CD4-positive, alpha-beta T cell treated with Interleukin-17A for 1 hour (primary cell): Measurements from ENCODE around the gene TBX10.
"Not testable (repeated sequence)": the region's sequence is repeated elsewhere in the genome, so short reads cannot be mapped to it uniquely, and the experiment has no call there.

Experiments
- DNase-seq: peaks from one replicate; pipeline ENCODE4 v3.0.0-alpha.2; 2020

Gene TBX10

DNA sequence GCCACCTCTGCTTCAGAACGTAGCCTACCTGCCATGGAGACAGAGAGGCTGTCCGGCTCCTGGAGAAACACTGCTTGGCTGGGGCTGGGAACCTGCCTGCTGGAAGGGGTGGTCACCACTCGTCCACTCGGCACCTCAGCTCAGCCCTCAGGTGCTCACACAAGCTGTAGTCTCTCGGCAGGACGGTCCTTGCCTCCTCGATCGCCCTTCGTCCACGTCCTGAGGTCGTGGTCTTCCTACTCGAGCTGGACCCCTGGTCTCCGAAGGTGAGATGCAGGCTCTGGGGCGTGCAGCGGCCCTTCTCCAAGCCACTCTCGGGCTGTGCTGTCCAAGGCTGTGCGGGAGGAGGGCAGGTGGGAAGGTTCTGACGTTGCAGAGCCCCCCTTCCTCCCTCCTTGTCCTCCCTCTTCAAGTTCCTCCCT, at the start of gene TBX10:
Gene TBX10, minus strand, starts transcription at position 326 of the 422 bp plus-strand sequence. Its CDS starts 291 bp downstream, at position 35.
- DNase-seq: no peak

DNA sequence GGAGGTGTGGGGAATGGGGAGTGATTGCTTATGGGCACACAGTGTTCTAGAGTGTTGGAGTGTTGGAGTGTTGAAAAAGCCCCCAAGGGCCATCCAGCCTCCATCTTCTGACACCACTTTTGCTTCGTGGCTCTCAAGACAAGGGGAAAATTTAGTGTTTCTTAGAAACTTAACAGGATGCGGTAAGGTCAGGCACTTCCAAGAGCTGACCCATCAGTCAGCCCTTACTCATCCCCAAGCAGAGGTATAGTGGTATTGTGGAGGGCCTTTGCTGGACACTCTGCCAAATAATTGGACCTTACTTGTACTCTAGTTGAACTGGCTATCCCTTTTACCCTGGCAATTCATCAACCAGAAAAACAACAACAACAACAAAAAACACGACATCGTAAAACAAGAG, 49.6 kb upstream of the TBX10 start:
- DNase-seq: no peak

DNA sequence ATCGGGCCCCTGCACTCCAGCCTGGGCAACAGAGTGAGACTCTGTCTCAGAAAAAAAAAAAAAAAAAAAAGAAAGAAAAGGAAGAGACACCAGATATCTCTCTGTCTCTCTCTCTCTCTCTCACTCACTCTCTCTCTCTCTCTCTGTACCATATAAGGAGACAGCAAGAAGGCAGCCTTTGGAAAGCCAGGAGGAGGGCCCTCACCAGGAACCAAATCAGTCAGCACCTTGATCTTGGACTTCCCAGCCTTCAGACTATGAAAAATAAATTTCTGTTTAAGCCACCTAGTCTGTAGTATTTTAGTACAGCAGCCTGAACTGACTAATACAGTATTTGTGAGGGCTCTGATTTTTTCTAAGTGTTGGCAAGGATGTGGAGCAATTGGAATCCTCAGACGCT, 48.4 kb upstream of the TBX10 start:
- no peak for DNase-seq

DNA sequence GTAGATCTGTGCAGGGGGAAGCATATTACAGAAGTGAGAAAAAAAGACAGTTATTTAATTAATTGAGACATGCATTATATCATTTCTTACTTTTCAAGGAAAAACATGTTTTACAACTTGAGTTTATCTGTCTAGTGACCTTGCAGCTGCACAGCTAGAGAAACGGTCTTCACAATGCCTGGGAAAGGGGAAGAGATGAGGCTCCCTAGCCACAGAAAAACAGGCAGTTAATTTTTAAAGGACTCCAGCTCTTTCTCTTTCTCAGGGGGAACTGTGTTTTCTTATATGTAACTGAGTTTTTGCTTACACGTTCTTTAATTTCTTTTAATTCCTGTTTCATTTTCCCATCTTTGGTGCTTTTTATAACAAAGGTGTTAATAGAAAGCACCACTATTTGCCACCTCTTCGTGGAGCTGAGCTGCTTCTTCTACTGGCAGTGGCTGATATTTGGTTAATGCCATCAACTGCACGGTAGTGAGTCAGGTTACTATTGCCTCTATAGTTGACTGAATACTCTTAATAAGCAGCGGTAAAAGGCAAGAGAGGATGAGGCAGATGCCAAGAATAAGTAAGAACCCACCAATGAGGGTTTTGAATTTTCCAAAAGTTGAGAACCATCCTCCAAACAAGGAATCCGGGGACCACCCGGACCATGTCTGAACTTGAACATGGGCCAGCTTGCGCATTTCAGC, 46.2 kb upstream of the TBX10 start:
- DNase-seq: not testable (repeated sequence)

DNA sequence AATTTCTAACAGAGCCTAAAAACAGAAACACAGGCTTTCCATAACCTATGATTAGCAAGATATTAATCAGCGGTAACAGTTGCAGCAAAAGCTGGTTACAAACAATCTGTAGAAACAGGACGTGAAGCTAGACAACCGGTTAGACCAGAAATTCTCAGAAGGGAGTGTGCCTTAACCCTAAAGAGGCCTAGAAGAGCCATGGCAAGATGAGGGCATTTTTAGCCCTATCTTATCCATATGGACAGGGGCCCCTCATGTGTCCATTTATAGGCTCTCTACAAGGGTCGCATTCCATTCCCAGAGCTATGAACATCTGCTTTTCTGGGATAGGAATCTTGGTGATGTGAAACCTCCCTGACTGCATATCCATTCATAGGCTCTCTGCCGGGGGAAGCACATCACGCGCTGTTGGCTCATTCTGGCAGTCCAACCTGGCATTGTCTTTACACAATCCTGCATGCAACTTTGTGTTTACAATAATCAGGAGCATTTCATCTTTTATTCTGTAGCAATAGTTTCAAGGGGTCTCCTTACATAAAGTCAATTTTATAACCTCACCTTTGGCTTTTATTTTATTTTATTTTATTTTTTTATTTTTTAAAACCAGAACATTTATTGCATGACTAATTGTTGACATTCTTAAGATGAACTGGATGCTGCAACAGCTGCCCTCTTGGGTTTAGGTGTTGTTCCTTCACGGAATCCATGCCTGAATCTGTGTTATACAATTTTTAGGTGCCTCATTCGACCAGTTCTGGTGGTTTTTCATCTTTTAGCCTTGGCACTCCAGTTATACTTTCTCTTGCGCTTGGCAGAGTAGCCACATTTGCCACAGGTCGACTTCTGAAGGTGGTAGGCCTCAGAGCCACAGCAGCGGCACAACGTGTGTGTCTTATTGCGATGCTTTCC, 42.8 kb upstream of the TBX10 start:
- not testable (repeated sequence) for DNase-seq

DNA sequence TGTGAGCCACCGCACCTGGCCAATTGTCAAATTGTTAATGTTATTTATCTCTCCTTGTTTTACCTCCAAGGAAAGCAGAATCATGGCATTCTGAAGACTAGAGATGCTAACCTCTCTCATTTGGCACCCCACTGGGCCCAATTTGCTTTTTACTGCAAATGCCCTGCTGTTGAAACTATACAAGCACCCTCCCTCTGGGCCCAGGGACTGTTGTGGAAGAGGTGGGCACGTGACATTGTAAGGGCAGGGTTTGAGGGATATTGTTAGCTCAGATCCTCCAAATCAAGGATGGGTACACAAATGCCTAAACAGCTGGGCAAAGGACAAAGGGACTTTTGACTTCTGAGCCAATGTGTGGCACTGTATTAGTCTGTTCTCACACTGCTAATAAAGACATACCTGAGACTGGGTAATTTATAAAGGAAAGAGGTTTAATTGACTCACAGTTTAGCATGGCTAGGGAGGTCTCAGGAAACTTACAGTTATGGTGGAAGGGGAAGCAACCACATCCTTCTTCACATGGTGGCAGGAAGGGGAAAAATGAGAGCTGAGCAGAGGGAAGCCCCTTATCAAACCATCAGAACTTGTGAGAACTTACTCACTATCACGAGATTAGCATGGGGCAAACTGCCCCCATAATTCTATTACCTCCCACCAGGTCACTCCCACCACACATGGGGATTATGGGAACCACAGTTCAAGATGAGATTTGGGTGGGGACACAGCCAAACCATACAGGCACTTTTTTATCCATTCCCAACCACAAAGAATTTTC, 41.3 kb upstream of the TBX10 start:
- DNase-seq: no peak

DNA sequence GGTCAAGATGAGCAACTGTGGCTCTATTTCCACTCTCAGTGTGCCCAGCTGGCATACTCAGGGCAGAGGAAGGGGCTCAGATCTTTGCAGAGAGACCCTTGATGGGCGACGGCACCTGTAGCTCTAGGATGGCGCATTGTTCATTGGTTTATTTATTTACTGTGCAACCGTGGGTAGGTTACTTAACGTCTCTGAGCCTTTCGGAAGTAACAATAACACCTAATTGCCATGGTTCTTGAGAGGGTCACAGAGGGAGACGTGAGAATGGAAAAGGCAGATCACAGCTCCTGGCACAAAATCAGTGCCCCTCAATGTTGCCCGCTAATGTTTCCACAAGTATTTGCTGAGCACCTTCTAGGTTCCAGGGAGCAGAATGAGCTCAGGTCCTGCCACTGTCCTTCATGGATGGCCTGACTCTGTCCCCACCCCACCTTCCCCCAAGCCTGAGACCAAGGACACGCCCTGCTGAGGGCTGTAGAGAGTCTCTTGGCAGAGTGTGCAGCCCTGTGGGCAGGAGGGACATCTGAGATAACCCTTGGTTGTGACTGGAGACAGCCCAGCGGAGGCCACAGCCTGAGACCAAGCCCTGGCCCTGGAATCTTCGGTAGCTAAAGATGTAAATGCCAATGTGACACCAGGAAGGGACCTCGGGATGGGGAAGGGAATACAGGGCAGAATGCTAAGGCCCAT, 35.6 kb upstream of the TBX10 start:
- DNase-seq: no peak

DNA sequence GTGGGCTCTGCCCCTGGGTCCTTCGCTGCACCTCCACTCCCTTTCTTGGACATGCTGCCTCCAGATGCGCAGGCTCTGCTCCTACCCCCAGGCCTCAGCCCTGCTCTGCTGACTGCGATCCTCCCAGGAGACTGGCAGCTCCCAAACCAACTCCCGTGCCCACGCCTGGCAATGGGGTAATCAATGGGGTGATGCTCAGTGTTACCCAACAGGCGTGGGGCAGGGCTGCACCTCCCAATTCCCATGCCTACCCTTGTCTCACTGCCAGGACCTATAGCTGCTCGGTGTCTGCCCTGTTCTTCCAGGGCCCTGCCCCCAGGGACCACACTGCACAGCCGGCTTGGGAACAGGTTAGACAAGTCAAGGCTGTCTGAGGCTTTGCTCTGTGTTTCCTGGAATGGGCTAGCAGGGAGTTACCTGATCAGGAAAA, 34.9 kb upstream of the TBX10 start, which contains the start of gene ALDH3B2:
Gene ALDH3B2, minus strand, starts transcription at position 182 of the 430 bp plus-strand sequence. CDS start 7,688 bp downstream, outside the sequence.
- no peak for DNase-seq

DNA sequence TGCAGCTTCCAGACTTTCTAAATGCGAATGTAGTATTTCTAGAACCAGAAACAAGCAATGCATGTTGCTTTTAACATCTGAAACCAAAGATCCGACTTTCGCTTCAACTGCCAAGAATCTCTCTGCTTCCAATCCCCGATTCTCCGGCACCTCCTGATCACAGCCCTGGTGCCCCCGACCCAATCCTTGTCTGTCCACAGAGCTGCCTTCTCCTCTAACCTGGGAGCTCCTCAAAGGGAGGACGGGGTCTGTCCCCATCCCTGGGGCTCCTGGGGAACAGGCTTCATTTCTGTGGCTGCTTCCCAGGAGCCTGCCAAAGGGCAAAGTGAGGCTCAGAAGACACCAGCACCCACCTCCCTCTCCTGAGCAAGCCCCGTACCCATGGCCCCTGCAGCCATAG, 34.3 kb upstream of the TBX10 start:
- DNase-seq: no peak

DNA sequence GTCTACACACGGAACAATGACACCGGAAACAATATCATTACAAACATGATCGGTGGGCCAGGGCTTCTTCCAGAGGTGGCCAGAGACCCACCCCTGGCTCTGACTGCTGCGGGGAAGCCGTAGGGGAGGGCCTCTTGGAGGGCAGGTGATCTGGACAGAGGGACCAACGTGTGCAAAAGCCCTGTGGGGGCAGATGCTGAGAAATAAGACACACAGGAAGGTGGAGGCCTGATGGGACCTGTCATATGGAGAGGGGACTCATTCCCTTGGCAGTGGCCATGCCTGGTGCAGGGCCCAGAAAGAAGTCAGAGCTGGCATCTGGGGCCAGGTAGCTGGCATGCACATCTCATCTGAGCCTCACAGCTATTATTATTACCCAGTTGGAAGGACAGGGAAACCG, 33.8 kb upstream of the TBX10 start:
- DNase-seq: no peak

DNA sequence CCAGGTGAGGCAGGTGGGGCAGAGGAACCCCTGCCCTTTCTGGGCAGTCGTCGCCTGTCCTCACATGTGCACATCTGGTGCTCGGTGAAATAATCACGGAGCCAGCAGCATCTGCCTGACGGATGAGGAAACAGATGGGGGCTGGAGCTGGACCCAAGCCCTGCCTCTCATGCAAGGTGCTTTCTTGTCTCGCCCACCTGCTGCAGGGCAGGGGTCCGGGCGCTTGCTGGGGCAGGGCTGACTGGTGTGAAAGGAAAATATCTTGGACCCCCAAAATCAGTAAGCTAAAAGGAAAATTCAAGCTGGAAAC, 31.6 kb upstream of the TBX10 start:
- DNase-seq: no peak

DNA sequence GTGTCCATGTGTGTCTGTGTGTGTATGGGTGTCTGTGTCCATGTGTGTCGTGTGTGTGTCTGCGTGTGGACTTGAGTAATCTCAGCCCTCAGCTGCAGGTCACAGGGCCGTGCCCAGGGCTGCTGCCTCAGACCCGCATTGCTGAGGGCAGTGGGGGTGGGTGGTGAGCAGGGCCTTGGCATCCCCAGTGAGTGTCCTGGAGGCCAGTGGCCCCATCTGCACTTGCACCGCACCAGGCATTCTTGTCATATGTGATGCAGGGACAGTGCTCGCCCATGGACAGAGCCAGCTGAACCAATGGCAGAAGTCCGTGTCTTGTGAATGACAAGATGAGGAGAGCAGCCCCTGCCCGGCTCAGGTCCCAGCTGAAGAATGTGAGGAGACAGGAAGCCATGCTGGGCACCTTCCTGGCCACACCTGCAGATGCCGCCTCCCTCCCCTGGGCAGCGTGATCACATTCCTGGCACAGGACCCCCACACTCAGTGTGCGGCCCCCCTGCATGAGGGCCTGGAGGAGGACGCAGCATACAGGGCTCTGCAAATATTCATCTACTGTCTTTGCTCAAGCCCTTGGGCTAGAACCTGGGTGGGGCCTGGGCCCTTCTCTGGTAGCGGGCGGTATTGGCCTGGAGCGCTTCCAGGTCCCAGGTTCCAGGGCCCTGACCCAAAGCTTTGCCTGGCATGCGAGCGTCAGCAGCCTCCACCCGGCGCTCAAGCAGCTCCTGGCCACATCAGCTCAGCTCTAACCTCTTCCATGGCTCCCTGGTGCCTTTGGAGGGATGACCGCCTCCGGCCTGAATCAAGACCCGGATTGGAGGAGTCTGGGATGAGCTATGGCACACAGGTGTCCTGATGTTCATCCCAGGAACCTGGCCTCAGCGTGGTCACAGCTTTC, 31.0 kb upstream of the TBX10 start:
- DNase-seq: no peak

DNA sequence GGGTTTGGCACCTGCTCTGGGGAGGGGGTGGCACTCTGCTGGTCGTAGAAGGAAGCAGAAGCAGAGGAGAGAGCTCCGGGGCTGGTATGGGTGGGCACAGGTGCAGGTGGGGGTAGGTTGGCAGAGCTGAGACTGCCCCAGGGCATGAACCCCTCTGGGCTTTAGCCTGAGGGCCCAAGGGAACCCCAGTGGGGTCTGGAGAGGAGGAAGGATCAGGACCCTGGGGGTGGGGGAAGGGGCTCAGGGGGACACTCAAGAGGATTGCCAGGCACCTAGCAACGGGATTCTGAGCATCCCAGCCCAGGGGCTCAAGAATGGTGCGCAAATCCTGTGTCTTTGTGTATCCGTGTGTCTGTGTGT, 28.6 kb upstream of the TBX10 start:
- DNase-seq: no peak

DNA sequence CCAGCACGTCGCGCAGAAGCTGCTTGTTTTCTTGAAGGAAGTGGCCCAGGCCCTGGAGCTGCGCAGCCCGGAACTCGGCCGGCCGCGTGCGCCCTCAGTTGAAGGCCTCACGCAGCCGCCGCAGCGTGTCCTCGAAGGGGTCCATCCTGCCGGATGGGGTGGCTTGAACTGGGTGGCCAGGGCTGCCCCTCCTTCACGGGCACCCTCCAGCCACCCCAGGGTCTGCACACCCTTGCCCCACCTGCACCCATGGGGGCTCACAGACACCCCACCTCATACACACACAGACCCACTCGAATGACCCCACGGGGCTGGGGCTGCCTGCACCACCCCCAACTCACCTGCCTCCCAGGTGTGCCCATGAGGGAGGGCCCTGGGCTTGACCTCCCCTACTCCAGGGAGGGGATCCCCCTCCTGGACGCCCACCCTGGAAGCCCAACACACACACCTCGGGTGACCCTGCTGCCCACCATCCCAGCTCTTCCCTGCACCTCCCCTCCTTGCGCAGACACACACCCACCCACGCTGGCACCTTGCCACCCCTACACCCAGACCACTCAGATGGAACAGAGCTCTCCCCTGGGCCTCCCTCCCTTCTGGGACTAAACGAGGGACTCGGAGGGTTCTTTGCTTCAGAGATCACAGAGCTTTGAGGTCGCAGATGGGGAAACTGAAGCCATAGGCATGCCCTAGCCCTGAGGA, 28.1 kb upstream of the TBX10 start:
- no peak for DNase-seq

DNA sequence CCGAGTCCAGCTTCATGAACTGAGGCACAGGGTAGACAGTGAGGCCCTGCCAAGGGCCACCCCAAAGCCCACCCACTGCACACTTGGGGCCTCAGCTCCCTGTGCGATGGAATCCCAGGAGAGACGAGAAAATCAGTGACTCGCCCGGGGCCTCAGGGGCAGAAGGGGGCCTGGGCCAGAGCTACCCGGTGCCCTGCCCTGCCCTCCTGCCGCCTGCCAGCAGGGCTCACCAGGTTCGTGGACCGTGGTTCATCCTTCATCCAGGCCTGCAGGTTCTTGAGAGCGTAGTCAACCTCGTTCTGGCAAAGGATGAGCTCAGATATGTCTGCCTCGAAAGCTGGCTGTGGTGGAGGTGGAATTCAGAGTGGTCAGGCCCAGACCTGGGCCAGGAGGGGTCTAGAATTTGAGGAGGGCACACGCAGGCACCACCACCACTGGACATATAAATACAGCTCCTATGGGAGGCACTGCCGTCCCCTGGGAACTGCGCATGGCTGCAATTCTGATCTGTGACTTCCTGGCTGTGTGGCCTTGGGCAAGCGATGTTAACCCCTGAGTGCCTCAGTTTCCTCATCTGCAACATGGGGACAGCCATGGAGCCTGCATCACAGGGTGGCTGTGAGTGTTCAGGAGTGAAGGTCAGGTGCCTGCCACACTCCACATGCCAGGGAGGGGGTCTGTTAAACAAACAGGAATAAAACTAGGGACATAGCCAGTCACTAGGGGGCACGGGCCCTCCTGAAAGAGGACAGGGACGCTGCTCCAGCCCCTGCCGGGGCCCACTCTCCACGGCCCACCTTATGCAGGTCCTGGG, 27.3 kb upstream of the TBX10 start:
- DNase-seq: no peak

DNA sequence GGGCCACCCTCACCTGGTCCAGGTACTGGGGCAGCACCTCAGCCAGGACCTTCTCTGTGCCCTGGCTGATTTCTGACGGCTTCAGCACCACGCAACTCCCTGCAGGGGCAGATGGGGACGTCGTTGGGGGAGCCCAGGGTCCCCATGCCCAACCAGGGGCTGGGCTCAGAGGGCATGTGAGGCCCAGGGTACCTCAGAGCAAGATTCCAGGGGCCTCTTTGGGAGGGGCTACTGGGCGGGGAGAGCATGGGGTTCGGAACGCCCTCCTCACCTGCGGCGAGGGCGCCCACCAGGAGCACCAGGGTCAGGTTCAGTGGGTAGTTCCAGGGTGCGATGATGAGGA, 26.7 kb upstream of the TBX10 start:
- no peak for DNase-seq

DNA sequence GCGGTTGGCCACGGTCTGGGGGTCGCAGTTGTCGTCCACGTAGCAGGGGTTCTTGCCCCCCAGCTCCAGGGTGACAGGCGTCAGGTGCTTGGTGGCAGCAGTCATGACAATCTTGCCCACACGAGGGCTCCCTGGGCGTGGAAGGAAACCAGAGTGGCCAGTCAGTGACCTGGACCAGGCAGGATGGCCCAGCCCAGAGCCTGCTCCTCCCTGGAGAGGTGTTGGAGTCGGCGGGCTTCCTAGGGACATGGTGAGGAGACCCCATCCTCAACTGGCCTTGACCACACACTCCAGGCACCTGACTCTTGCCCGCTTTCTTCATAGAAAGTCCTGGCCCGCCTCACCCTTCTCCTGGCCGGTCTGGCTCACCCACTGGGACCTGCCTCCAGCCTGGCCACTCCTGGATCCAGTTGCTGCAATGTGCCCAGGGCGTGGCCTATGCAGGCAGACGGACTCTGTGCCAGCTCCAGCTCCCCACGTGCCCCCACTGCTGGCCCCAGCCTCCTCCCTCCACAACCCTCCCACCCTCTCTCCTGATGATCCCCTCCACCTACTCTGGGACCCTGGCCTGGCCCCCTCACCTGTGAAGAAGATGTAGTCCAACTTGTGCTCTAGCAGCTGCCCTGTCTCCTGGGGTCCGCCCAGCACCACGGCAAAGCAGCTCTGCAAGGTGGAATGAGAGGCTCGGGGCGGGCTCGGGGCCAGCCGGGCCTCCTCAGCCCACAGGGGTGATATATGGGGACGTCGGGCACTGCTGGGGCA, 26.2 kb upstream of the TBX10 start:
- no peak for DNase-seq

DNA sequence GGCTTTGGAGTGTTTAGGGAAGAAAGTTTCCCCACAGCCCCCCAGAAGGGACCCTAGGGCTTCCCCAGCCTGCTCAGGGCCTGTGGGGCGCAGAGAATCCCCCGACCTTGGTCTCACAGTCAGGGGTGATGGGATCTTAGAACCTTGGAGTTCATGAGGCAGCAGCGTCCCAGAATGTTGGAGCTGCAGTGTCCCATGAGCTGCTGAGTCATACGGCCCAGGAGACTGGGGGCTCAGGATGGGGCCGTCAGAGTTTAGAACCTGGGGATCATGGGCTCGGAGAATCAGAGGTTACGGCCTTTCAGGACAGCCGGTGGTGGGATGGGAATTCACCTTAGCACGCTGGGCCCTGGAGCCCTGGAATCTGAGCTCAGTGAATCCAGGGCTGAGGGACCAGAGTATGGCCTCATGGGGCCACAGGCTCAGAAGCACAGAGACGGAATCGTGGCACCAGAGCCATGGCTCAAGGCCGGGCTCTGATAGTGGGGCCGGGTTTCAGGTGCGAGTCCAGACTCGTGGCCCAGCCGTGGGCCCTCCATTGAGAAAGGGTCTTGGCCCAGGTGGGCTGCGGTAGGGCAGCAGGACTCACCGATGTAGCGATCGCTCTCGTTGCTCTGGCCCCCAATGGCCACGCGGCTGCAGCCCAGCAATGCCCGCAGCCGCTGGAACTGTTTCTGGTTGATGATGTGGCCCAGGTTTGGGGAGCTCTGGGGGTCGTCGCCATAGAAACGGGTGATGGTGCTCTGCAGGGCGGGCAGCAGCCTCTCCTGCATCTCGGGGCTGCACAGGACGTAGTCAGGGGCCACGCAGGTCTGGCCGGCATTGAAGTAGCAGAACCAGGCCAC, 25.4 kb upstream of the TBX10 start:
- DNase-seq: no peak

DNA sequence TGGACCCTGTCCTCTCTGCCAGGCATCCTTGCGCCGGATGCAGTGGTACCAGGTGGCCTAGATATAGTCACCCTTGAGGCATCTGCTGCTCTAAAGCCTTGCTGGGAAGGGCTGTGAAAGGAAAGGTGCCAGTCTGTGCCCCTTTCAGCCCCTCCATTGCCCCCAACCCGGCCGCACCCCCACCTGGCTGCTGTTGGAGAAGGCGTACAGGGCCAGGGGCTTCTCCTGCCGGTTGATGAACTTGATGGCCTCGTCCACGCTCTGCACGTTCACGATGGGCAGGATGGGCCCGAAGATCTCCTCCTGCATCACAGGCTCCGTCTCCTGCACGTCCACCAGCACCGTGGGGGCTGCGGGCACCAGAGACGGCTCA, 24.6 kb upstream of the TBX10 start:
- DNase-seq: no peak
